K562 (cell line): ENCODE data around the gene DEK. TPM values are rescaled to one million over a fixed set of nuclear protein-coding genes. Genes with fewer than 3 reads are reported as not detected.
A peak's percentile ranks its signal among the peaks of the same experiment; 100 is the strongest.

Experiments used
- ATAC-seq: fragments of 200-7000 bp; cut with Tn5 transposase; 3 replicates; pipeline ENCODE4 v1.9.1; 2020; ENCODE audit warnings: moderate library complexity
- BruUV-seq: library from RNA; stranded (reverse); fragments of 400-500 nt; replicated peaks from 2 replicates; lab custom pipeline; 2021; lab: Mats Ljungman, UMichigan
- CTCF ChIA-PET: fragments of 300-600 bp; formaldehyde crosslinking; extraction: SDS; loops from one replicate; lab custom pipeline; 2021; ENCODE audit warnings: low intra/inter-chr PET ratio; lab: Yijun Ruan, JAX
- POLR2A ChIA-PET: fragments of 300-600, 350-650 bp; sonication (Branson Sonifier 250); formaldehyde crosslinking; extraction: SDS; loops from one replicate; lab custom pipeline; 2021; ENCODE audit warnings: antibody characterized with exemption, inconsistent platforms; lab: Yijun Ruan, JAX
- DNase-seq, 4 experiments: peaks; one replicate each; pipeline versions ENCODE4 v3.0.0 to v3.0.0-alpha.2; 2011 to 2018; ENCODE audit warnings: low spot score in 3 of 4, mixed read lengths in 3 of 4; ENCODE audit errors: extremely low read depth in 1 of 4
- FAIRE-seq: peaks from 2 replicates; lab custom pipeline; 2011; peaks lifted over from hg19 to GRCh38; lab: Jason Lieb, UNC
- H2AFZ ChIP-seq: 2 replicates; pipeline ENCODE4 v1.6.0; 2011; ENCODE audit warnings: low read depth, low read length, control low read depth, inconsistent platforms
- H3K27ac ChIP-seq: fragments of 200-600 bp; 3 replicates; pipeline ENCODE4 v1.8.0; 2011; ENCODE audit warnings: low read depth, mild to moderate bottlenecking, control low read depth, inconsistent platforms, low read length, moderate library complexity, mixed read lengths; ENCODE audit errors: extremely low read depth
- H3K27me3 ChIP-seq, 2 experiments: fragments of 300-600 bp in 1 of 2; 2 replicates in 1 of 2; 3 replicates in 1 of 2; pipeline versions ENCODE4 v1.6.0 to v1.8.0; 2011; ENCODE audit warnings: inconsistent platforms in 2 of 2, low read length in 2 of 2, mild to moderate bottlenecking in 1 of 2, mixed read lengths in 1 of 2, moderate library complexity in 1 of 2; ENCODE audit not compliant: control insufficient read depth in 2 of 2, insufficient read depth in 2 of 2
- H3K36me3 ChIP-seq: fragments of 300-600 bp; 3 replicates; pipeline ENCODE4 v1.8.0; 2011; ENCODE audit warnings: mild to moderate bottlenecking, low read length, inconsistent platforms; ENCODE audit not compliant: control insufficient read depth, insufficient read depth
- H3K4me1 ChIP-seq, 2 experiments: fragments of 200-600 bp in 1 of 2; replicated peaks in 1 of 2; 2 replicates in 1 of 2; 3 replicates in 1 of 2; pipeline versions ENCODE4 v1.5.1 to v1.8.0; 2011; ENCODE audit warnings: inconsistent platforms in 2 of 2, low read length in 2 of 2, mild to moderate bottlenecking in 1 of 2, mixed read lengths in 1 of 2, moderate library complexity in 1 of 2; ENCODE audit not compliant: control insufficient read depth in 2 of 2, insufficient read depth in 2 of 2
- H3K4me2 ChIP-seq: 2 replicates; pipeline ENCODE4 v1.6.1; 2011; ENCODE audit warnings: low read length, control low read depth, inconsistent platforms, mixed read lengths; ENCODE audit not compliant: insufficient read depth
- H3K4me3 ChIP-seq: fragments of 200-600 bp; sonication (generic), shearing (Covaris generic); 2 replicates; pipeline ENCODE4 v1.5.1; 2016; ENCODE audit warnings: control low read depth, inconsistent platforms
- H3K79me2 ChIP-seq: fragments of 200-600 bp; 3 replicates; pipeline ENCODE4 v1.8.0; 2011; ENCODE audit warnings: low read length, inconsistent platforms; ENCODE audit not compliant: control insufficient read depth, insufficient read depth
- H3K9ac ChIP-seq, 2 experiments: 2 replicates each; pipeline versions ENCODE4 v1.6.0 to v1.6.1; 2011; ENCODE audit warnings: low read depth in 2 of 2, low read length in 2 of 2, control low read depth in 1 of 2, inconsistent platforms in 1 of 2, mild to moderate bottlenecking in 1 of 2, mixed read lengths in 1 of 2; ENCODE audit not compliant: insufficient read depth in 1 of 2
- H3K9me1 ChIP-seq: one replicate; pipeline ENCODE4 v1.6.0; 2011; ENCODE audit warnings: inconsistent platforms, mild to moderate bottlenecking, low read length, moderate library complexity; ENCODE audit not compliant: control insufficient read depth, insufficient read depth
- H3K9me3 ChIP-seq: replicated peaks from 2 replicates; pipeline ENCODE4 v1.5.1; 2011; ENCODE audit warnings: low read depth, low read length, inconsistent platforms; ENCODE audit not compliant: control insufficient read depth, insufficient read depth
- H4K20me1 ChIP-seq: replicated peaks from 2 replicates; pipeline ENCODE4 v1.6.1; 2011; ENCODE audit warnings: low read length, inconsistent platforms, mixed read lengths; ENCODE audit not compliant: control insufficient read depth, insufficient read depth
- ATF2 ChIP-seq: sonication (generic); formaldehyde crosslinking; IDR thresholded peaks from 2 replicates; pipeline ENCODE4 v1.8.1; 2022; ENCODE audit warnings: missing genetic modification reagents
- CSDE1 ChIP-seq, 2 experiments: fragments of 450-650 bp; IDR thresholded peaks; 2 replicates each; pipeline ENCODE4 v1.6.1; 2016; ENCODE audit warnings: mild to moderate bottlenecking in 1 of 2
- MYC ChIP-seq, 2 experiments: fragments of 250-450 bp in 1 of 2; sonication (Bioruptor Pico) in 1 of 2; IDR thresholded peaks; 2 replicates each; pipeline versions ENCODE4 v1.5.1 to v1.6.1; 2012 to 2021; ENCODE audit warnings: low read depth in 2 of 2, borderline replicate concordance in 1 of 2, improper control_type of control experiment in 1 of 2, low read length in 1 of 2, mild to moderate bottlenecking in 1 of 2, moderate library complexity in 1 of 2
- NONO ChIP-seq, 2 experiments: fragments of 200-400 bp in 1 of 2; fragments of 450-650 bp in 1 of 2; formaldehyde crosslinking in 1 of 2; IDR thresholded peaks; 2 replicates each; pipeline ENCODE4 v1.6.1; 2017; ENCODE audit warnings: low read depth in 2 of 2, mild to moderate bottlenecking in 2 of 2, moderate library complexity in 2 of 2, low read length in 1 of 2
- PCBP1 ChIP-seq: fragments of 200-400 bp; formaldehyde crosslinking; IDR thresholded peaks from 2 replicates; pipeline ENCODE4 v1.6.1; 2018; ENCODE audit warnings: mild to moderate bottlenecking, low read depth, low read length; ENCODE audit not compliant: poor library complexity, severe bottlenecking
- SRSF1 ChIP-seq: fragments of 200-400 bp; formaldehyde crosslinking; IDR thresholded peaks from 2 replicates; pipeline ENCODE4 v1.6.1; 2017; ENCODE audit warnings: mild to moderate bottlenecking, low read depth, low read length, moderate library complexity
- ZNF639 ChIP-seq, 2 experiments: fragments of 200-800 bp in 1 of 2; sonication (Bioruptor generic) in 1 of 2; sonication (generic) in 1 of 2; formaldehyde crosslinking in 1 of 2; IDR thresholded peaks in 1 of 2; conservative IDR thresholded peaks in 1 of 2; 2 replicates each; pipeline versions ENCODE4 v1.5.0 to v1.6.1; 2016 to 2020; ENCODE audit warnings: missing compliant biosample characterization in 1 of 2, missing genetic modification characterization in 1 of 2, missing genetic modification reagents in 1 of 2
- WGBS: fragments of 100-300 bp; shearing (Covaris generic); methylation state at CpG from one replicate; pipeline ENCODE4 v1.1.6; 2016; ENCODE audit warnings: low coverage, mixed read lengths; ENCODE audit not compliant: insufficient coverage; ENCODE audit errors: missing lambda C conversion rate; 5-methylcytosine and 5-hydroxymethylcytosine counted together
- in situ Hi-C: fragments of 300-500 bp; cut with MboI; formaldehyde crosslinking; loops from 4 replicates; pipeline ENCODE4 v1.15.0; 2018; ENCODE audit warnings: inconsistent platforms, mixed read lengths
- intact Hi-C: fragments of 100-400 bp; cut with micrococcal nuclease; formaldehyde crosslinking; loops from 2 replicates; pipeline ENCODE4 v1.14.2; 2022
- polyA plus RNA-seq, 8 experiments: library from polyadenylated mRNA; depleted of rRNA in 4 of 8; stranded (reverse) in 5 of 8; unstranded in 3 of 8; fragments of >200 nt; fragmentation: Nextera tagmentation in 2 of 8; fragmentation: Illumina TruSeq in 1 of 8; extraction: Ambion mirVana in 2 of 8; extraction: Trizol in 1 of 8; gene quantifications; 2 replicates each; pipeline versions ENCODE4 v1.2.1 to v1.2.3, GENCODE V29; 2011 to 2014; ENCODE audit warnings: inconsistent platforms in 1 of 8, missing spikeins in 1 of 8
- total RNA-seq, 7 experiments: library from RNA; depleted of rRNA in 6 of 7; stranded (reverse); fragments of >200 nt in 6 of 7; fragmentation: Illumina TruSeq in 2 of 7; extraction: Trizol in 2 of 7; gene quantifications; 2 replicates each; pipeline versions ENCODE4 v1.2.1 to v1.2.3, GENCODE V29; 2011 to 2021; ENCODE audit warnings: low replicate concordance in 1 of 7

The DEK gene
- total and polyA plus RNA-seq, 9 of the 15 experiments (the other 6 are each of a cell fraction or from before 2014, with no cell fraction given): 82.3 to 338 (median 184) TPM

- FAIRE-seq (no peak), DNase-seq (no peak), ATAC-seq (no peak)
- BruUV-seq: no TSS peak
- peak overlapping the region; percentile 42 for H2AFZ ChIP-seq
- no peak overlapping the region for H3K9ac ChIP-seq
- no peak overlapping the region for H3K4me2 ChIP-seq
- H4K20me1 ChIP-seq: peaks cover under 1% of the 10 kb centered on the region; the same call in 1 of the 2 replicates
- H3K4me3 ChIP-seq: no peak overlapping the region
- intact Hi-C loops (no loop called here), in situ Hi-C loops (no loop called here)
- peaks cover 16% of the 10 kb centered on the region for H3K79me2 ChIP-seq
- peaks cover 6% of the 10 kb centered on the region for H3K9me3 ChIP-seq
- 19% methylated on average over 4 of the region's 4 CpGs for WGBS
- no peak overlapping the region for H3K27ac ChIP-seq
- POLR2A ChIA-PET: interaction anchor here (1.1 to 2.1 kb wide), 3 partner anchors 9 to 26 kb away, joined by 4 to 7 read pairs (median 6); no protein-coding TSS in a partner anchor
- H3K36me3 ChIP-seq: no peaks in the 10 kb centered on the region; the same call in 2 of the 3 replicates
- peaks cover 11 to 24% of the 10 kb centered on the region in 2 experiments; a peak in 4 of 5 replicates for H3K4me1 ChIP-seq
- CTCF ChIA-PET: no interaction called here
- no peaks in the 10 kb centered on the region for H3K27me3 ChIP-seq
- no peaks in the 10 kb centered on the region for H3K9me1 ChIP-seq
- no peak for TF ChIP-seq ATF2 (CRISPR knock-in tag)
- TF ChIP-seq, all 486 proteins: peak for 0
Measured at GRCh38 chr6:18268066-18268465, 3.7 kb upstream of the DEK start.

- H3K27ac ChIP-seq: no peak overlapping the region
- in situ Hi-C loops: no loop called here
- peaks cover 15% of the 10 kb centered on the region for H4K20me1 ChIP-seq
- no peaks in the 10 kb centered on the region for H3K27me3 ChIP-seq
- H3K4me1 ChIP-seq: peaks cover 15 to 30% of the 10 kb centered on the region in 2 experiments
- no peak overlapping the region for H3K4me2 ChIP-seq
- BruUV-seq: no TSS peak
- H3K9me3 ChIP-seq: peaks cover 6% of the 10 kb centered on the region
- no peaks in the 10 kb centered on the region for H3K9me1 ChIP-seq
- no peak overlapping the region for H3K9ac ChIP-seq
- no peak for DNase-seq
- FAIRE-seq: no peak
- CTCF ChIA-PET: no interaction called here
- no peak overlapping the region for H3K4me3 ChIP-seq
- intact Hi-C loops: no loop called here
- peaks cover 32% of the 10 kb centered on the region for H3K79me2 ChIP-seq
- H2AFZ ChIP-seq: no peak overlapping the region
- POLR2A ChIA-PET: interaction anchor here (0.6 kb wide), 2 partner anchors 11 to 230 kb away, joined by 3 to 4 read pairs; no protein-coding TSS in a partner anchor
- WGBS: 93% methylated on average over 10 of the region's 11 CpGs
- no peak for ATAC-seq
- peaks cover 15% of the 10 kb centered on the region for H3K36me3 ChIP-seq
- TF ChIP-seq ZNF639 (CRISPR knock-in tag; conservative IDR thresholded peaks at IDR 0.05 in 1 of 2, IDR thresholded peaks at IDR 0.05 in 1 of 2) (no peak), CSDE1 (IDR thresholded peaks at IDR 0.05) (no peak), SRSF1 (no peak), MYC (IDR thresholded peaks at IDR 0.05; ENCODE audit: low read depth, low read length) (no peak), MYC (CRISPR knock-in tag; IDR thresholded peaks at IDR 0.05; ENCODE audit: borderline replicate concordance, low read depth) (no peak), NONO (IDR thresholded peaks at IDR 0.05; ENCODE audit: low read depth in 2 of 2, low read length in 1 of 2) (no peak), PCBP1 (no peak)
Measured at GRCh38 chr6:18266523-18266912, 2.2 kb upstream of the DEK start.
